WTC11 (cell line): ENCODE results near the gene FLT1. TPM values are rescaled to one million over a fixed set of nuclear protein-coding genes. Genes with fewer than 3 reads are reported as not detected.

ENCODE experiments used
- ATAC-seq: fragments of 200-7000 bp; cut with Tn5 transposase; 2 replicates; pipeline ENCODE4 v1.10.0; 2021; ENCODE audit warnings: mild to moderate bottlenecking, moderate library complexity
- CTCF ChIA-PET: fragments of 300-600 bp; sonication (Branson Sonifier 250); formaldehyde crosslinking; loops from one replicate; lab custom pipeline; 2021; ENCODE audit warnings: antibody characterized with exemption; lab: Charles Lee
- POLR2A ChIA-PET: fragments of 350-600 bp; sonication (Branson Sonifier 250); formaldehyde crosslinking; loops from one replicate; lab custom pipeline; 2021; ENCODE audit warnings: antibody characterized with exemption; lab: Charles Lee
- DNase-seq: peaks from one replicate; pipeline ENCODE4 v3.0.0; 2021; ENCODE audit warnings: low spot score
- H3K27ac Mint-ChIP-seq: 2 replicates; pipeline ENCODE4 v1.8.0; 2021; ENCODE audit warnings: mixed read lengths
- H3K27me3 Mint-ChIP-seq: 2 replicates; pipeline ENCODE4 v1.8.0; 2021; ENCODE audit warnings: low read depth, mild to moderate bottlenecking, moderate library complexity, mixed read lengths
- H3K36me3 Mint-ChIP-seq: 2 replicates; pipeline ENCODE4 v1.8.0; 2021; ENCODE audit warnings: mixed read lengths
- H3K4me1 Mint-ChIP-seq: 2 replicates; pipeline ENCODE4 v1.8.0; 2022; ENCODE audit warnings: mixed read lengths
- H3K4me3 Mint-ChIP-seq: 2 replicates; pipeline ENCODE4 v1.8.0; 2021; ENCODE audit warnings: mild to moderate bottlenecking, moderate library complexity, mixed read lengths
- H3K9me3 Mint-ChIP-seq: 2 replicates; pipeline ENCODE4 v1.8.0; 2021; ENCODE audit warnings: mixed read lengths
- ATF2 ChIP-seq: sonication (generic); formaldehyde crosslinking; IDR thresholded peaks from 2 replicates; pipeline ENCODE4 v1.8.1; 2022; ENCODE audit warnings: low read depth, missing genetic modification reagents, borderline replicate concordance
- E2F1 ChIP-seq: sonication (generic); formaldehyde crosslinking; IDR thresholded peaks from 2 replicates; pipeline ENCODE4 v1.8.0; 2022; ENCODE audit warnings: mild to moderate bottlenecking, missing genetic modification reagents
- E2F5 ChIP-seq: sonication (generic); formaldehyde crosslinking; IDR thresholded peaks from 2 replicates; pipeline ENCODE4 v1.8.1; 2022; ENCODE audit warnings: mild to moderate bottlenecking, moderate library complexity, missing genetic modification reagents
- FOXJ3 ChIP-seq: sonication (generic); formaldehyde crosslinking; IDR thresholded peaks from 2 replicates; pipeline ENCODE4 v1.9.0; 2021; ENCODE audit warnings: missing genetic modification reagents, mild to moderate bottlenecking, borderline replicate concordance
- GABPB1 ChIP-seq: sonication (generic); formaldehyde crosslinking; IDR thresholded peaks from 2 replicates; pipeline ENCODE4 v1.8.1; 2023; ENCODE audit warnings: mild to moderate bottlenecking, missing genetic modification reagents
- GRHL2 ChIP-seq: fragments of 250-450 bp; sonication (Bioruptor Pico); IDR thresholded peaks from 2 replicates; pipeline ENCODE4 v1.8.0; 2022; ENCODE audit warnings: mild to moderate bottlenecking, moderate library complexity; ENCODE audit not compliant: insufficient replicate concordance, severe bottlenecking
- HMGXB4 ChIP-seq: sonication (generic); formaldehyde crosslinking; IDR thresholded peaks from 2 replicates; pipeline ENCODE4 v1.8.1; 2023; ENCODE audit warnings: mild to moderate bottlenecking, moderate library complexity, missing genetic modification reagents
- IRF2 ChIP-seq: sonication (generic); formaldehyde crosslinking; IDR thresholded peaks from 2 replicates; pipeline ENCODE4 v1.8.0; 2022; ENCODE audit warnings: low read depth, missing genetic modification reagents, borderline replicate concordance
- MAX ChIP-seq: sonication (generic); formaldehyde crosslinking; IDR thresholded peaks from 2 replicates; pipeline ENCODE4 v1.8.0; 2022; ENCODE audit warnings: mild to moderate bottlenecking, missing genetic modification reagents
- MYBL2 ChIP-seq: sonication (generic); formaldehyde crosslinking; IDR thresholded peaks from 2 replicates; pipeline ENCODE4 v1.8.1; 2023; ENCODE audit warnings: mild to moderate bottlenecking, moderate library complexity, missing genetic modification reagents
- STAT6 ChIP-seq: sonication (generic); formaldehyde crosslinking; conservative IDR thresholded peaks from 2 replicates; pipeline ENCODE4 v1.8.1; 2023; ENCODE audit warnings: mild to moderate bottlenecking, low read depth, missing genetic modification reagents, moderate library complexity
- ZNF281 ChIP-seq: sonication (generic); formaldehyde crosslinking; IDR thresholded peaks from 2 replicates; pipeline ENCODE4 v1.8.0; 2023; ENCODE audit warnings: mild to moderate bottlenecking, missing genetic modification reagents
- ZNF425 ChIP-seq: fragments of 250-450 bp; sonication (Bioruptor Pico); conservative IDR thresholded peaks from 2 replicates; pipeline ENCODE4 v1.9.0; 2021; ENCODE audit warnings: mild to moderate bottlenecking
- total RNA-seq: library from RNA; stranded (reverse); gene quantifications from 3 replicates; pipeline ENCODE4 v1.2.3, GENCODE V29; 2021

FLT1 gene
- total RNA-seq, 1 experiment from 2014 or later = 66.3 TPM

- H3K9me3 Mint-ChIP-seq = no peaks in the 10 kb centered on the region
- POLR2A ChIA-PET = no interaction called here
- TF ChIP-seq GRHL2 (CRISPR knock-in tag) = no peak
- no peak for TF ChIP-seq MAX (CRISPR knock-in tag)
- TF ChIP-seq GABPB1 (CRISPR knock-in tag) = no peak
- TF ChIP-seq IRF2 (CRISPR knock-in tag) = no peak
- no peak for TF ChIP-seq MYBL2 (CRISPR knock-in tag)
- no peak for TF ChIP-seq E2F1
- no peak for TF ChIP-seq HMGXB4 (CRISPR knock-in tag)
- no peak for TF ChIP-seq STAT6
- no peak for TF ChIP-seq E2F5
- TF ChIP-seq FOXJ3 (CRISPR knock-in tag) = no peak
- no peak for TF ChIP-seq ZNF281 (CRISPR knock-in tag)
- TF ChIP-seq ATF2 (CRISPR knock-in tag) = no peak
- no peak for TF ChIP-seq ZNF425 (CRISPR knock-in tag)
- DNase-seq = no peak
- H3K27ac Mint-ChIP-seq = no peak overlapping the region
- no peak for ATAC-seq
- CTCF ChIA-PET = interaction anchor here (0.6 kb wide), 1 partner anchor 91 kb away, joined by 3 read pairs; no protein-coding TSS in a partner anchor
- H3K27me3 Mint-ChIP-seq = no peaks in the 10 kb centered on the region
- H3K36me3 Mint-ChIP-seq = peaks cover 32% of the 10 kb centered on the region
- H3K4me1 Mint-ChIP-seq = no peaks in the 10 kb centered on the region
- H3K4me3 Mint-ChIP-seq = no peak overlapping the region
These were observed 156.2 kb downstream of the FLT1 start for GRCh38 chr13:28338742-28339141.
